Endometrial microvascular endothelial cells (primary cell): ENCODE data around the gene GNAO1. TPM values are rescaled to one million over a fixed set of nuclear protein-coding genes. Genes with fewer than 3 reads are reported as not detected.

Experiments
- in situ Hi-C: cut with HindIII; loops from 2 replicates; pipeline ENCODE4 v1.10.0; 2017; ENCODE audit warnings: low sequenced_read_pairs, low pct_unique_long_range_greater_than_20kb; ENCODE audit errors: inconsistent ontology term
- total RNA-seq: library from RNA; depleted of rRNA; stranded (reverse); fragments of >200 nt; gene quantifications from one replicate; pipeline ENCODE4 v1.2.3, GENCODE V29; 2015; ENCODE audit errors: inconsistent ontology term

GNAO1 gene
- total RNA-seq, 1 donor from 2014 or later, result not detected

- in situ Hi-C loops, result no loop called here
These were observed 5.1 kb downstream of the GNAO1 start for GRCh38 chr16:56196381-56196780.

- in situ Hi-C loops, result no loop called here
These were observed 6.1 kb downstream of the GNAO1 start for GRCh38 chr16:56197192-56197992.

GRCh38 chr16:56198006-56198754, 6.9 kb downstream of the GNAO1 start:
- in situ Hi-C loops, result no loop called here

- in situ Hi-C loops, result no loop called here
These were observed 7.4 kb downstream of the GNAO1 start for GRCh38 chr16:56198755-56199114.

GRCh38 chr16:56199164-56199563, 7.9 kb downstream of the GNAO1 start:
- in situ Hi-C loops, result no loop called here

- in situ Hi-C loops, result no loop called here
These were observed 9.7 kb downstream of the GNAO1 start for GRCh38 chr16:56201030-56201429.

- in situ Hi-C loops, result no loop called here
These were observed 10.7 kb downstream of the GNAO1 start for GRCh38 chr16:56202036-56202435.

GRCh38 chr16:56203052-56203451, 11.8 kb downstream of the GNAO1 start:
- in situ Hi-C loops, result no loop called here

- in situ Hi-C loops, result no loop called here
These were observed 13.5 kb downstream of the GNAO1 start for GRCh38 chr16:56204816-56205215.

- in situ Hi-C loops, result no loop called here
These were observed 15.7 kb downstream of the GNAO1 start for GRCh38 chr16:56206951-56207350.

GRCh38 chr16:56207421-56207820, 16.1 kb downstream of the GNAO1 start:
- in situ Hi-C loops, result no loop called here

- in situ Hi-C loops, result no loop called here
These were observed 20.2 kb downstream of the GNAO1 start for GRCh38 chr16:56211435-56211981.

- in situ Hi-C loops, result no loop called here
These were observed 20.9 kb downstream of the GNAO1 start for GRCh38 chr16:56212144-56212543.

GRCh38 chr16:56221995-56222394, 30.7 kb downstream of the GNAO1 start:
- in situ Hi-C loops, result no loop called here

GRCh38 chr16:56222474-56222997, 31.2 kb downstream of the GNAO1 start:
- in situ Hi-C loops, result no loop called here

- in situ Hi-C loops, result no loop called here
These were observed 33.9 kb downstream of the GNAO1 start for GRCh38 chr16:56225017-56225742.

GRCh38 chr16:56226187-56226586, 34.9 kb downstream of the GNAO1 start:
- in situ Hi-C loops, result no loop called here

GRCh38 chr16:56226845-56227525, 35.7 kb downstream of the GNAO1 start:
- in situ Hi-C loops, result no loop called here

- in situ Hi-C loops, result no loop called here
These were observed 36.6 kb downstream of the GNAO1 start for GRCh38 chr16:56227936-56228335.
